Forelimb muscle (tissue), 1 donor: Measurements from ENCODE around the gene LAMA4. TPM values are rescaled to one million over a fixed set of nuclear protein-coding genes. Genes with fewer than 3 reads are reported as not detected.
A peak's percentile ranks its signal among the peaks of the same experiment; 100 is the strongest.

ENCODE experiments used
- DNase-seq: peaks from one replicate; pipeline ENCODE4 v3.0.0-alpha.2; 2013; ENCODE audit warnings: low read depth
- polyA plus RNA-seq: library from polyadenylated mRNA; unstranded; fragments of 120-200 nt; gene quantifications from one replicate; pipeline ENCODE4 v1.2.1, GENCODE V29; 2013; ENCODE audit not compliant: insufficient read length

LAMA4 gene, protein sequence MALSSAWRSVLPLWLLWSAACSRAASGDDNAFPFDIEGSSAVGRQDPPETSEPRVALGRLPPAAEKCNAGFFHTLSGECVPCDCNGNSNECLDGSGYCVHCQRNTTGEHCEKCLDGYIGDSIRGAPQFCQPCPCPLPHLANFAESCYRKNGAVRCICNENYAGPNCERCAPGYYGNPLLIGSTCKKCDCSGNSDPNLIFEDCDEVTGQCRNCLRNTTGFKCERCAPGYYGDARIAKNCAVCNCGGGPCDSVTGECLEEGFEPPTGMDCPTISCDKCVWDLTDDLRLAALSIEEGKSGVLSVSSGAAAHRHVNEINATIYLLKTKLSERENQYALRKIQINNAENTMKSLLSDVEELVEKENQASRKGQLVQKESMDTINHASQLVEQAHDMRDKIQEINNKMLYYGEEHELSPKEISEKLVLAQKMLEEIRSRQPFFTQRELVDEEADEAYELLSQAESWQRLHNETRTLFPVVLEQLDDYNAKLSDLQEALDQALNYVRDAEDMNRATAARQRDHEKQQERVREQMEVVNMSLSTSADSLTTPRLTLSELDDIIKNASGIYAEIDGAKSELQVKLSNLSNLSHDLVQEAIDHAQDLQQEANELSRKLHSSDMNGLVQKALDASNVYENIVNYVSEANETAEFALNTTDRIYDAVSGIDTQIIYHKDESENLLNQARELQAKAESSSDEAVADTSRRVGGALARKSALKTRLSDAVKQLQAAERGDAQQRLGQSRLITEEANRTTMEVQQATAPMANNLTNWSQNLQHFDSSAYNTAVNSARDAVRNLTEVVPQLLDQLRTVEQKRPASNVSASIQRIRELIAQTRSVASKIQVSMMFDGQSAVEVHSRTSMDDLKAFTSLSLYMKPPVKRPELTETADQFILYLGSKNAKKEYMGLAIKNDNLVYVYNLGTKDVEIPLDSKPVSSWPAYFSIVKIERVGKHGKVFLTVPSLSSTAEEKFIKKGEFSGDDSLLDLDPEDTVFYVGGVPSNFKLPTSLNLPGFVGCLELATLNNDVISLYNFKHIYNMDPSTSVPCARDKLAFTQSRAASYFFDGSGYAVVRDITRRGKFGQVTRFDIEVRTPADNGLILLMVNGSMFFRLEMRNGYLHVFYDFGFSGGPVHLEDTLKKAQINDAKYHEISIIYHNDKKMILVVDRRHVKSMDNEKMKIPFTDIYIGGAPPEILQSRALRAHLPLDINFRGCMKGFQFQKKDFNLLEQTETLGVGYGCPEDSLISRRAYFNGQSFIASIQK (N-terminal part only)
- 135 TPM for polyA plus RNA-seq

DNA sequence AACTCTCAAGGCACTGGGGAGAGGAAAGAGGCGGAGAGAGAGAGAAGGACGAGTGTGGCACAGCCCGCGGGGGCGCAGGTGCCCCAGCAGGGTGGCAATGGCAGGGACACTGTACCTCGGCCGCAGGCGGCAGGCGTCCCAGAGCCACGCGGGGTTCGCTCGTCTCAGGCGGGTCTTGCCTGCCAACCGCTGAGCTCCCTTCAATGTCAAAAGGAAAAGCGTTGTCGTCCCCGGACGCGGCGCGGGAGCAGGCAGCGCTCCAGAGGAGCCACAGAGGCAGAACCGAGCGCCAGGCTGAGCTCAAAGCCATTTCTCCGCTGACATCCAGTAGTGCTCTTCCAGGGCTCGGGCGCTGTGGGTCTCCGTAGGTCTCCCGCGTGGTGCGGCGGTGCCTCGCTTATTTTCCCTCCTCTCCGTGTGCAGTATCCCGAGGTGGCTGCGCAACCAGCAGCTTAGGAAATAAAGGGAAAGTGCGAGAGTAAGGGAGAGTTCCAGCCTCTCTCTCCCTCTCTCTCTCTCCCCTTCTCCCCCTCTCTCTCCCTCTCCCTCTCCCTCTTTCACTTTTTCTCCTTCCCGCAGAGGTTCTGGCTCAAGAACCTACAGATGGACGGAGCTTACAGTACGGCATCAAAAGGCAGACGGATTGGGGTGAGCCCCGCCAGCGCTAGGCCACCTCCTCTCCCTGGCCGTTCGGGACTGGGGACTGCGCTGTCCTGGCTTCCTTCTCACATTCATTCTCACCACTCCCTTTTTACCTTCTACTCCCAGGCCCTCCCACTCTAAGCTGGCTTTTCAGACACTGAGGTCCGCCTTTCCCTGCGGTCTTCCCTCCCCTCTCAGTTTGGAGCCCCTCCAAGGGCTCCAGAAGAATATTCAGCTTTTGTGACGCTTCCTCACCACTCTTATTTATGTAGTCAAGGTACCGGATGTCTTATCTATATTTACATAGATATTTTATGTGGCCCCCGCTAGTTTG lies at the start of gene LAMA4:
Gene LAMA4, minus strand, starts transcription at position 727 of the 976 bp plus-strand sequence. Its CDS starts 417 bp downstream, at position 310.
- DNase-seq: no peak

DNA sequence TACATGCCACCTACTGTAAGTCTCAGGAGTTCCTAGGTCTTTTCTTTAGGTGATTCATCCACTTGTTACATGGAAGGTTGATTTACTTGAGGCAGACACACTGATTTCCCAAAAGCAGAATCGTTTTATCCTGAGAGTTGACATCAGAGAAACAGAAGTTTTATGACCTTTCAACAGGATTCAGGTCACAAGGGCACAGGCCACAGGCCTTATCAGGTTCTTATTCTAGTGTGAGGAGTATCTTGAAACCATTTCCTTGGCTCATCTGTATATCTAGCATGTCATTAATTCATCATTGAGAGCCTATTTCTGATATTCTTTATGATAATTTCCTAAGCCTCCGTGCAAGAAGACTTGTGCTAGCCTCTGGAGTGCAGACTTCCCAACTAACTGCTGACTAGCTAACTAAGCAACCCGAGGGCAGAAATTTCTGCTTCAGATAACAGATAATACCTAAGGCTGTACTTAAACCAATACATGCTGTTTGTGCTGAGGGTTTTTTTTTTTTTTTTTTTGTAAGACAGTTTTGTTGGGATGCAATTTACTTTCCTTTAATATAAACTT lies 47.9 kb upstream of the LAMA4 start:
- DNase-seq: no peak

DNA sequence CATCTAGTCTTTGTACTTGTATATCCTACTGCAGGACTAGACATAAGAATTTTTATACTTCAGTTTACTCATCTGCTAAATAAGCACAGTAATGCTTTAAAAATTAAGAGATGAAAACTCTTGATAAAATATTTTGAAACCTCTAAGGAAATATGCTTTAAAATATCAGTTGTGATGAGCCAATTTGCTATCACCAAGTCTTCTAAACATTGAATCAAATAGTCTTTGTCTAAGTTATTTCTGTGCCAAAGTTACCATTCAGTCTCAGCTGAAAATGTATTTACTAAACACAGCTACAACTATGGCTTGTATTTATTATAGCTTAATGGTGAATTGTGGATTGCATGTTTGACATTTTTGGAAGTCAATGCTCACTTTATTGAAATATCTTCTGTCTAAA lies 46.5 kb upstream of the LAMA4 start:
- DNase-seq: no peak

DNA sequence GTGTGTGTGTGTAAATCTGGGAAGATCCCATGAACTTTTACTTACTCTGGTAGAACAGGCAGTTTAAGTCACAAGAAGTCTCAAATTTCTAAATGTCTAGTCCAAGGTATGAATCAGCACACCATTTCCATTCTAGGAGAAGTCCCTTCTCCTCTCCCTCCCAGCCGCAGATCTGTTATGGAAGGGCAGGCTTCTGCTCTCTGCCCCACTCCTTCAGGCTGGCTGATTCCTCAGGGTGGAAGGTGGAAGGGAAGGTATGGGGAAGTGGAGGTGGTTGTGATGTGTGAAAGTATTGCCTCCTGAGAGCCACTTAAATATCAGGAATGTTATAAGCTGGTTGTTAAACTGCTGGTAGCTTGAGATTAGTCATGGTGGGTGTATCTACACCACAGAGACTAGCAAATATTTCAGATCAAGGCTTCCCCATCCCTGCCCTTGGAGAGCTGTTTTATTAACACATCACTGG lies 44.5 kb upstream of the LAMA4 start:
- DNase-seq: no peak

DNA sequence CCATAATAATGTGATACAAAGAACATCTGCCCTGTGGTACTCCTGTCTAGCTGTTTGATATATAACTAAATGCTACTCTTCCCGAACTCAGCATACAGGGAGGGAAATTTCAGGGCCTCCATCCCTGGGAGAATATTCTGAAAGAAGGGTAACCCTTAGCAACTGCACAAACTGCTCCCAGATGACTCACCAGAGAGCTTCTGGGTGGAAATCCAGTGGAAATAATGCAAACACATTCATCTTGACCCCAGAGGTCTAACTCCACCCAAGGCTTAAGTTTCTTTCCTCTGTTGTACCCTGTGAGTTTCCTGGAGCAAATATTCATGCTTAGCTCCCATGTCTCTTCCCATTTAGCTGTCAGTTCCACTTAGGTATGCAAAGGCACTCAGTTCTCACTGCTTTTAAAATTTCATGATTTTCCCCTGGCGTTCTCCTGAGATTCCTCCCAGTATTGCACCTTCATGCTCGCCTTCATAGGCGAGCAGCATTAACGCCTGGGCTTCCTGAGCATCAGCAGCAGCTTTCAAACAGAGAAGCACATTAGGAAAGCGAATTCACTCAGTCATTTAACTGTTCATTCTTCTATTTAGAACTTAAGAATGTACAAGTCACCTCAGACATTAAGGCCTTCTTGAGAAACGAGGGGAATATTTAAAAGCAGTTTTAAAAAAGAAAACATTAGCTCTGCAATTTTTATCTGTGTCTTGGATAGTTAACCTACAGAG lies 43.8 kb upstream of the LAMA4 start:
- no peak for DNase-seq

DNA sequence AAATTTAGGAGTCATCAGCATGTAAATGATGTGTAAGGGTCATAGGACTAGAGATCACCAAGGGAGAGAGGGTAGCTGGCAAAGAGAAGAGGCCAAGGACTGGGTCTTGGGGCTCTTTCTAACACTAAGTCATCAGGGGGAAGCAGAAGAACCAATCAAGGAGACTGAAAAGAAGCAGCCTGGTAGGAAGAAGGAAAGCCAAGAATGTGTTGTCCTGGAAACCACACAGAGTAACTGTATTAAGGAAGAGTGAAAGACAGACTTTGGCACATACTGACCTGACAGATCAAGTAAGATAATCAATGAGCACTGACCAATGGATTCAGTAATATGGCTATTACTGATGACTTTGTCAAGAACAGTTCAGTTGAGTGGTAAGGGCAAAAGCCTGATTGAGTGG lies 42.3 kb upstream of the LAMA4 start:
- DNase-seq: no peak

DNA sequence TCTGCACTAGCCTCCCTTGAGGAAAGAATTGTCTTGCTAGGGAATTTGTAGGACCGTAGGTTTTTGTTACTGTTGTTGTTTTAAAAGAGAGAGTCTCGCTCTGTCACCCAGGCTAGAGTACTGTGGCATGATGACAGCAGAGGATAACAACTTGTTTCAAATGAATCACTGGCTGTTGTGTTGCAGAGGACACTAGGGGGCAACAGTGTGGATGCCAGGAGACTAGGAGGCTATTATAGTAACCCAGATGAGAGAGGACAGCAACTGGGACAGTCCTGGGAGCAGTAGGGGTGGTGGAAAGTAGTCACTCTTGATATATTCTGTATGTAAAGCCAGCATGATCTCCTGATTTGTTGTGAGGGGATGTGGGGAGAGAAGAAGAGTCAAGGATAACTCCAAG lies 41.8 kb upstream of the LAMA4 start:
- DNase-seq: no peak

DNA sequence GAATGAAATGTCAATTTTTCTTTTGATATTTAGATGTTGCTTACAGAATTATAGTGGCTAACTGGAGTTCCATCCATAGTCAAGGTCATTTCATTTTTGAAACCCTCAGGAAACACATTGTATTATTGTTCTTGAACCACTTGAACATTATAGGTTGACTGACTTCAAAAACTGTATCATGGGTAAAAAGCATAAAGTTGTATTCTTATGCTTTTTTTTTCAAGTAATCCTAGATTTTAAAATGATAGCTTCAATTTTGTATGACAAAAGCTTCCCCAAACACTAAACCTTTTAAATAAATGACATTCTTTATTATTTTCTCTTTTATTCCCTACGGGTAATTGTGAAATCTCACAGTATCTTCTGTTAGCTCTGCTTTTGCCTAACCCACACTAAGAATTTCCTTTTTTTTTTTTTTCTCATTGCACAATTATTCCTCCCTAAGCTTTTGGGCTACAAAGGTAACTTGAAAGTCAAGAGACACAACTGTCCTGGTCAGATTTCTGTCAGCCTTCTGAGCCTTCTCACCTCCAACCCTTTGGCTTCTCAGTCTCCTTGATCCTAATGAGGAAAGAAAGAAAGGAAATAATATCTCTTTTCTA lies 36.9 kb upstream of the LAMA4 start:
- DNase-seq: no peak

DNA sequence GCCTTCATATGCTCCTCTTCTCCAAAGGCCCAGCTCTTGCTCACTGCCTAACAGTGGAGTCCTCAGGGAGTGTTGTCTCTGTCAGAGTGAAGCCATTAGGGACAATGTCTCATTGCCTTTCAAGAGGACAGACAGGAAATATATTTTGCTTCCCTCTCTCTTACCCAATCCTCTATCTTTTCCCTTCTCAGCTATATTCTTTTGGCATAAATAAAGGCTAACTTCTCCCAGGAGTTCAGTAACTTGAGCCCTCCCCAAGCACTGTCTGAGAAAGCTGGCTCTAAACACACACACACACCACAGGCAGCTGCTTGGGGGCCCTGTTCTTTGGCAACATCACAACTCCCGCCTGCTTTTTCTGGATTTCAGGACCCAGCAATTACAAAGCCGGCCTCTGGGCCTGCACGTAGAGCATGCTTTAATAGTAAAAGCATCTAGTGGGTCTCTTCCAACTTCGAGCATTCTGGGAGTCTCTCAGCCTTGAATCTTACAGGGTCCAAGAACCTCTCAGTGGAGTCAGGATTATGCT lies 34.7 kb upstream of the LAMA4 start:
- peak; percentile 98 for DNase-seq

DNA sequence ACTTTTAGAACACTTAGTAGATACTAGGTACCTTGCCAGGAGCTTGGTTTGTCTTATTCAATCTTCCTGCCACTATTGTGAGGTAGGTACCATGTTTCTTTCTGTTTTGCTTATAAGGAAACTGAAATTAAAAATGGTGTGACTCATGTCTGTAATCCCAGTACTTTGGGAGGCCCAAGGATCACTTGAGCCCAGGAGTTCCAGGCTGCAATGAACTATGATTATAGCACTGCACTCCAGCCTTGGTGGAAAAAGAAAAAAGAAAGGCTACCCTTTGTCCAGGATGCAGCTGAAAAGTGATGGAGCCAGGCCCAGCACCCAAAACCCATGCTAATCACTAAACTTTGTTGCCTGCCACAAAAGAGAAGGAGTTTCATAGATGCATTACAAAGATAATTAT lies 34.1 kb upstream of the LAMA4 start:
- peak; percentile 38 for DNase-seq

DNA sequence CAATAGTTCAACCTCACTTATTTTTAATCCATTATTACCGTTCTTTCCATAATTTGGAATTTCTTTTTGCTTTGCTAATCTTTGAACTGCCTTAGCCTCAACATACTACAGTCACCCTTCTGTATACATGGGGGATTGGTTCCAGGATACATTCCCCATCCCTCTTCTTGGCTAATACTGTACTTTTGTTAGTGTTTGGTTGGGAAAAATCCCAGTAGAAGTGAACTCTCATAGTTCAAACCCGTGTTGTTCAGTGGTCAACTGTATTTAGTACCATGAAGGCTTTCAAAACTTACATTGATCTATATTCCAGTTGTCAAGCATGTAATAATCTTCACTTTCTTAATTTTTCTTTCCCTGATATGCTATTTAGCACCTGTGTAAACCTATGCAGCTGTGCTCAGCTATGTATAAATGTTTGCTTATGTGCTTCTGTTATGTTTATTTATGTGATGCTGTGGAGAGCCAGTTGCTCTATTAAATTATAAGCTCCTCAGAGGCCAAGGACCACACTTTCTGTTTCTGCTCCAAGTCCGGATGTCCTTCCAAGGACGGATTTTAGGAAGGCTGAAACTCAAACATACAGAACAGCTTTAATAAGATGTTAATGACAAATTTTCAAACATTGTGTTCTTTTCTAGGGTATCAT lies 33.3 kb upstream of the LAMA4 start:
- DNase-seq: peak; percentile 68

DNA sequence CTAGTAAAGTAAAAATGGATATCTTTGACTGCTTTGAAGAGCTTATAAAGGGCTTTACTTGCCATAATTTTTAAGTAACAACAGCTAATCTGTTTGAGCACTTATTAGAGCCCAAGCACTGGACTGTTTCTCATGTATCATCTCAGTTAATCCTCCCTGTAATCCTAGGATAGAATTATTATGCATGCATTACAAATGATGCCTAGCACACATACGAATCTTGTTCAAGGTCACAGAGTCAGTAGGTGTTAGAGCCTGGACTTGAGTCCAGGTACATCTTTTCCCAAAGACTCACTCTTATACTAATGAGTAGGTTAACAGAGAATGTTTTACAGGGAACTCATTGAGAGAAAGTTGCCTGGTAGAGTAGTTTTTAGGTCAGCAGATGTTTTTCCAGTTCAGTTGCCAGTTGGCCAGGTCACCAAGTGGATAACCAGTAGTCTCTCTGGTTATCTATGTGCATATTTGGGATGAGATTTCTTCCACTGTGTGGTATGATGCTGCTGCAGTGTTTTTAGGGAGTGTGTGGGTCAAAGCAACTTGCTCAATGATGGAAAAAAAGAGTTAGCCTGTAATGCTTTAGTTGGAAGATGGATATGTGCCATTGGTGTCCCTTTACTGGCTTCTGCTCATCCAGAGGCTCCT lies 32.3 kb upstream of the LAMA4 start:
- DNase-seq: no peak

DNA sequence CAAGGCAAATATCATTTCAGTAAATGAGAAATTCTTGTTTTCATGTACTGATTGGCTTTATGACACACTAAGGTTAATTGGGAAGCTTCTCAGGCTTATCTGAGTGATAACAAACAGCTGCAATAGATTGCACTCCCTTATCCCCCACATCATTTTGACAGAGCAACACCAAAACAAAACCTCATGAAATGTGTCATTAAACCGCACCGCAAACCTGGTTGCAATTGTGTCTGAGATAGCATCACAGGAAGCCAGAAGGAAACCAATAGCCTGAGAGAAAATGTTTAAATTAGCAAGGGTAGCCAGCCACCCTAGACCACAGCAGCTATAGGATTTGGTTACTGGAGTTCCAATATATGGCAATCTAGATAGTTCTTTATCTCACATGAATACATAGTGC lies 31.6 kb upstream of the LAMA4 start:
- no peak for DNase-seq

DNA sequence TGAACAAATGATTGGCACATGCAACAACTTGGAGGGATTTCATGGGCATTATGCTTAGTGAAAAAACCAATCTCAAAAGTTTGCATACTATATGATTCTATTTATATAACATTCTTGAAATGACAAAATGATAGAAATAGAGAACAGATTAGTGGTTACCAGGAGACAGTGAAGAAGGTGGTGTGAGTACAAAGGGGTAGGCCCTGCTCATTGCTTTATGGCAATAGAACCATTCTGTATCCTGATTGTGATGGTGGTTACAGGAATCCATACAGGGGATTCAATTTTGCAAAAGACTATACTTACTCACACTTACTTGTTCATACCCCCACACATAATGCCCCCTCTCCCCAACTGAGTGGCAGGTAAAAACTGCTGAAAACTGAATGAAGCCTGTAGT lies 30.2 kb upstream of the LAMA4 start:
- DNase-seq: no peak

DNA sequence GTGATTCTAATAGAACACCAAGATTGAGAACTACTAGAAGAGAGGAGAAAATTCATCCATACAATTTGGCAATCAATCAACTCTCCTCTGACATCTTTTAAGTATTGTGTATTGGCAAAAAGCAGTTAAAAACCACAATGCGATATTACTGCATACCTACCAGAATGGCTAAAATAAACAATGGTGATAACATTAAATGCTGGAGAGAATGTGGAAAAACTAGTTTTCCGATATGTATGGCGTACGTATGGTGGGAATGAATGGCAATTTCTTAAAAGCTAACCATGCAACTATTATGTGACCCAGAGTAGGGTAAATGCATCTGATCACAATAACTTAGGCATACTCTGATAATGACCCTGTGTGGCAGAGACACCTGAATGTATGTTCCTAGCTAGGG lies 29.3 kb upstream of the LAMA4 start:
- DNase-seq: no peak

DNA sequence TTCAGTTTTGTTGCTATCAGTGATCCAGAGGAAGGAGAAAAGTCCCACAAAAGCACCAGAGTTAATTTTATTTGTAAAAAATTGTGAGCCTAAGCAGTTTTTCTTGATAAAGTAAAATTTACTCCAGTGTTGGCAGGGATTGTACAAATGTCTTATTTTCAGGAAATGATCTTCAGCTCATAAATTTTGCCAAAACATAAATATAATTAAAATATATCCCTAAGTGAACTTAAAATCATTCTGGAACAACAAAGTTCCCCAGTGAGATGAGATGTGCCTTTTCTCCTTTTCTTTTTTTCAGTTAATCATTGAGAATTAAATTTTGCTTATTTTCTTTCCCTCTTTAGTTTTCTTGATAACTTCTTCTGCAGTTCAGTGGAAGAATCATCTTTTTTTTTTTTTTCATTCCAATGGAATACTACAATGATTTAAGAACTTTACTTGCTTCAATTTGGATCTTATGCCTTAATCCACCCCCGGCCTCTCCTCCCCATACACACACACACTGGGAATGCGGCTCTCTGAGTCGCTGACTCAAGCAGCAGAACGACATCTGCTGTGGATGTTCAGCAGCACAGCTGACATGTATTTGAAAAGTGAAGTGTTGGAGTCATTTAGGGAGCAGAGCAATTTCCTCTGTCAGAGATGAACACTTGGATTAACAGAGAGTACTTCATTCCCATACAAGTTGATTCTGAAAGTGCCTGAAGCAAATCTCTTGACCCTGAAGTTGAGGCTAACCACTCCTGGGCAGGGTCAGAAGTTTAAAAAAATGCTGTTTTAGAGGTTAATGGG lies 27.7 kb upstream of the LAMA4 start:
- DNase-seq: peak; percentile 91
